C4-2B (cell line): Measurements from ENCODE around the gene PKD1L1.
A peak's percentile ranks its signal among the peaks of the same experiment; 100 is the strongest.

ENCODE experiments used
- H3K27ac ChIP-seq: fragments of 450-650 bp; 2 replicates; pipeline ENCODE4 v1.5.1; 2017
- ZFX ChIP-seq: fragments of 450-650 bp; IDR thresholded peaks from 2 replicates; pipeline ENCODE4 v1.6.1; 2017
- TF ChIP-seq, protein P1 (sequence below): fragments of 450-650 bp; conservative IDR thresholded peaks from 2 replicates; pipeline ENCODE4 v1.5.1; 2017; ENCODE audit warnings: mild to moderate bottlenecking

The PKD1L1 gene

DNA sequence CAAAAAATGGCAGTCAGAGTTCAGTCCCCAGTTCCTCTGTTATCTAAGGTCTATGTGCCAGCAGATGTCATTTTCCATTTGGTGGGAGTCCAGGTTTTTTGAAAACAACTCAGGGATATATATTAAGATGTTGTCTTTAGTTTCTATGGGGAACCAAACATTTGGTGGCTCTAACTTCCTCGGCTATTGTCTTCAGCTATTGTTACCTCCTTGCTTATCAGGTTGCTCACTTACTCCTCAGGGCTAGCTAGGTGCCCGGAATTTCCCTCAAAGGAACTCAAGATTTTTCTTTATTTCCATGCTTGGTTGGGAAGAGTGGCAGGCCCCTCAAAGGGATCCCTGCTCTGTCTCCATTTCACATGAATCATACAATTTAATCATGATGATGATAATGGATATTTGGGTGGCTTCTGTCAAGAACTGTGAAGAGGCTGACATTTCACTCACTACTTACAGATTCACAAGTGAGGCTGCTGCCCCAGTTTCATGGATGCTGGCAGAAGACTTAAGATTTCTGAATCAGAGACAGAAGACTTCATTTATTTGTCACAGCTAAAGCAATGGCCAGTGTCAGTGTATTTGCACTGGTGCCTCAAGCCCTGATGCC lies 182.8 kb downstream of the PKD1L1 start:
- TF ChIP-seq, protein P1, sequence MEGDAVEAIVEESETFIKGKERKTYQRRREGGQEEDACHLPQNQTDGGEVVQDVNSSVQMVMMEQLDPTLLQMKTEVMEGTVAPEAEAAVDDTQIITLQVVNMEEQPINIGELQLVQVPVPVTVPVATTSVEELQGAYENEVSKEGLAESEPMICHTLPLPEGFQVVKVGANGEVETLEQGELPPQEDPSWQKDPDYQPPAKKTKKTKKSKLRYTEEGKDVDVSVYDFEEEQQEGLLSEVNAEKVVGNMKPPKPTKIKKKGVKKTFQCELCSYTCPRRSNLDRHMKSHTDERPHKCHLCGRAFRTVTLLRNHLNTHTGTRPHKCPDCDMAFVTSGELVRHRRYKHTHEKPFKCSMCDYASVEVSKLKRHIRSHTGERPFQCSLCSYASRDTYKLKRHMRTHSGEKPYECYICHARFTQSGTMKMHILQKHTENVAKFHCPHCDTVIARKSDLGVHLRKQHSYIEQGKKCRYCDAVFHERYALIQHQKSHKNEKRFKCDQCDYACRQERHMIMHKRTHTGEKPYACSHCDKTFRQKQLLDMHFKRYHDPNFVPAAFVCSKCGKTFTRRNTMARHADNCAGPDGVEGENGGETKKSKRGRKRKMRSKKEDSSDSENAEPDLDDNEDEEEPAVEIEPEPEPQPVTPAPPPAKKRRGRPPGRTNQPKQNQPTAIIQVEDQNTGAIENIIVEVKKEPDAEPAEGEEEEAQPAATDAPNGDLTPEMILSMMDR: no peak
- TF ChIP-seq ZFX: no peak
- no peak overlapping the region for H3K27ac ChIP-seq

DNA sequence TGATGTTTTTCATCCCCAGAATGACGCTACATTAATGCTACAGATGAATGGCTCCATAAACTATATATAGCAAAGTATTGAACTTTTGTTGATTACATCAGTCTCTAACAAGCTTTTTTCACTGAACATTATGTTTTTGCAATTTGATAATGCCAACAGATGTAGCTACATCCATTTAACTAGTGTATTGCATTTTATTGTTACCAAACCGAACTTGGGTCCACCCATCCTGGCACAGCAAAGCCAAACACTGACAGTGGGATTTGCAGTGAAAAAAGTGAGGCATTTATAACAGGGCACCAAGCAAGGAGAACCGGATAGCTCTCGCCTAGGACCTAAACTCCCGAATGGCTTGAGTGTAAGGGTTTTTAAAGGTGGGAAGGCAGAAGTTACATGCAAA lies 183.5 kb downstream of the PKD1L1 start:
- H3K27ac ChIP-seq: no peak overlapping the region
- no peak for TF ChIP-seq ZFX
- TF ChIP-seq, protein P1: no peak

DNA sequence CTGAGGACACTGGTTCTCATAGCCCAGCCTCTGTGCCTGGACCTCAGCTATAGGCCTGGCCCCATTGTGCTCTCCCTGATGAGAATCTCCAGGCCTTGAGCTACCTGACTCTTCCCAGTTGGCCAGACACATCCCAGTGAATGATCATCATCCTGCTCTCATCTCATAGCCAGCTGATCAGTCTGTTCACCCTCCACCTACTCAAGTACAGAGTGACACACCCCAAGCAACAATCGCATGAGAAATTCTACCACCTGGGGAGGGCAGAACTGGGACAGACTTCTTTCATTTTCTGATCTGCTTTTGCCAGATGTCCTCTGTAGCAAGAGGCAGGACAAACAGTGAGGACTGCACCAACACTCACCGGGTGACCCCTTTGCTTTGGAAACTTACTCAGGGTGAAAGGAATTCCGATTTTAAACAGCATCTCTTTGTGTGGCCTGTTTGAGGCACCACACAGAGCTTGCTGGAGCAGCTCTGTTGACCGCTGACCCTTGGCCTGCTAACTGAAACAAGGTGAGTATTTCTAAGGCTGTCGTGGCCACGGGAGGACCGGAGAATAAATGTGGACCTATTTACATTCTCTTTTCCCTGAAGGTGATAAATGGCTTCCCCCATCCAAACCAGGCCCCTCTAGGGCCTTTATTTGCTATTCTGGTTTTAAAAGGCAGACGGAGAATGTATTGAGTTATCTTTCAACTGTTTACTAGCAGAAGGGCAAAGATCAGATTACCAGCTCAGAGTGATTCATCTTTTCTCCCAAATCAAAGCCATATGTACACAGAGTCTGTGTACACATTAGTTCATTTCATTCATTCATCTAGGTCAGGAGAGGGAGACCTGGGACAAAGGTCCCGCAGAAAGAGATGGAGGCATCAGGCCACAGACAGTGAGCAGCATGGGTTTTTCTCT lies 184.9 kb downstream of the PKD1L1 start:
- peak overlapping the region; percentile 15; the same call in 1 of the 2 replicates for H3K27ac ChIP-seq
- no peak for TF ChIP-seq ZFX
- TF ChIP-seq, protein P1: no peak

DNA sequence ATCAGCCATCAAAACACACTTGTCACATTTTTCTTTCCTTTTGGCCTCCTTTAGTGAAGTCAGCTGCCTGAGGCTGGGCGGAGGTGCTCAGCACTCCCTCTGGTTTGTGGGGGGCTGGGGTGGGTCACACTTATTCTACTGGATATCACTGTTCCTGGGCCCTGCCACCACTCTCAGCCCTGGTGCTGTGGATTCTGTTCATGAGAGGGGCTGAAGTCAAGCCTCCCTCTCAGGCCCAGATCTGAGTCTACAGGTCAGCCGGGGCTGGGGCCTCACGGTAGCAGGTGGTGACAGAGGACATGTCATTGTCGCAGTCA lies 185.6 kb downstream of the PKD1L1 start:
- TF ChIP-seq ZFX: no peak
- TF ChIP-seq, protein P1: no peak
- peak overlapping the region; percentile 15; the same call in 1 of the 2 replicates for H3K27ac ChIP-seq

DNA sequence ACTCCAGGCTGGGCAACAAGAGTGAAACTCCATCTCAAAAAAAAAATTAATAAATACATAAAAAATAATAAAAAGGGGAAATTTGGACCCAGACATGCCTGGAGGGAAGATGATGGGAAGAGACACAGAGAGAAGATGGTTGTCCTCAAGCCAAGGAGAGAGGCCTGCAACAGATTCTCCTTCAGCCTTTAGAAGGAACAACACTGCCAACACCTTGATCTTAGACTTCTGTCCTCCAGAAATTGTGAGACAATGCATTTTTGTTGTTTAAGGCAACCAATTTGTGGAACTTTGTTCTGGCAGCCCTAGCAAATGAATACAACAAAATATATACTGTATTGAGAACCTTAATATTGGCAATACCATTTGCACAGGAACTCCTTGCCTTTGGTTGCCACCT lies 186.1 kb downstream of the PKD1L1 start:
- no peak overlapping the region for H3K27ac ChIP-seq
- TF ChIP-seq, protein P1: no peak
- TF ChIP-seq ZFX: no peak

DNA sequence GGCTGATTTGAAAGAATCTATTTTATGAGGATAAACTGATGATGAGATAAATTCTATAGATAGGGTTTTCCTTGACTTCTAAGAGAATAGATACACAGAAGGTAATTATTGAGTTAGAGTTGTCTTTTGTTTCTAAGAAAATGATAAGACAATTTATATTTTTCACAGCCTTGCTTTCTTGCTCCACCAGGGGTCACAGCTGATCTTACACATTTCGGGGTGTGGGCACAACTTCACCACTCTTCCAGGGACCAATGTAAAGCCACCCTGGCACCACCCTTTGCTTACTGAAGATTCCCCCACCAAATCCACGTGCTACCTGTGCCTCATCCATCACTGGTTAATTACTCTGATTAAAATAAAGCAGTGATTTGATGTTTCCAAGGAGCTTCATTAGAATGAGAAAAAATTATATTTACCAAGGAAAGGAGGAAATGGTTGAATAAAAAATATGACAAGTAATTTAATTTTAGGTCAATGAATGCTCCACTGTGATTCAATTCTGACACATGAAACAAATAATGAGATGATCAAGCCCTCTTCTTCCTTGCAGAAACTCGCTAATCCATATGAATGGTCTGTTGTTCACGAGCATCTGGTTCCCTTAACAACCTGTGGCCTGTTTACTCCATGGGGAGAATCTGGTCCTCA lies 189.1 kb downstream of the PKD1L1 start:
- no peak overlapping the region for H3K27ac ChIP-seq
- TF ChIP-seq, protein P1: no peak
- TF ChIP-seq ZFX: no peak

DNA sequence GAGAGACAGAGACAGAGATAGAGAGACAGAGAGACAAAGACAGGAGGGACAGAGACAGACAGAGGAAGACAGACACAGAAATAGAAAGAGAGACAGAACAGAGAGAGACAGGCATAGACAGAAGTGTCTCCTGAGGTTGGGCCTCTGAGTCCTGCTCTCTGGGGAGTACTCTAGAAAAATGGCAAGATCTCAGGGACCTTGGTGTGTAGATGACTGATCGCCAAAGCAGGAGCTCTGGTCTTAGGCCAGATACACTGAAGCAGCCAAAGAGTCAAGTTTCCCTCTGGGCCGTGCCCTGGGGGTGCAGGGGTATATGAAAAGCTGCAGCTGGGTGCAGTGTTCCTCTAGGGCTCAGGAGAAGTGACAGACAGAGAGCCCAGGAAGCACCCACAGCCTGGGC lies 189.7 kb downstream of the PKD1L1 start:
- no peak overlapping the region for H3K27ac ChIP-seq
- TF ChIP-seq, protein P1: no peak
- TF ChIP-seq ZFX: no peak
